Adrenal gland (tissue), 5 donors: ENCODE data around the gene CASP10.

ENCODE experiments used
- CTCF ChIP-seq, 6 experiments: fragments of 450-650 bp in 4 of 6; fragments of 200-600 bp in 2 of 6; sonication (generic) in 1 of 6; IDR thresholded peaks; 1 replicate in 5 of 6; 2 replicates in 1 of 6; pipeline versions ENCODE4 v1.5.1 to v1.8.0; 2016 to 2021; ENCODE audit warnings: antibody characterized with exemption in 6 of 6, mild to moderate bottlenecking in 2 of 6, moderate library complexity in 1 of 6
- POLR2A ChIP-seq, 2 donors: fragments of 450-650 bp; IDR thresholded peaks; one replicate each; pipeline ENCODE4 v1.6.1; 2017; ENCODE audit warnings: antibody characterized with exemption in 2 of 2, mild to moderate bottlenecking in 2 of 2, moderate library complexity in 1 of 2
- donor health status: DM: no; HTN: no; CAD: no.

DNA sequence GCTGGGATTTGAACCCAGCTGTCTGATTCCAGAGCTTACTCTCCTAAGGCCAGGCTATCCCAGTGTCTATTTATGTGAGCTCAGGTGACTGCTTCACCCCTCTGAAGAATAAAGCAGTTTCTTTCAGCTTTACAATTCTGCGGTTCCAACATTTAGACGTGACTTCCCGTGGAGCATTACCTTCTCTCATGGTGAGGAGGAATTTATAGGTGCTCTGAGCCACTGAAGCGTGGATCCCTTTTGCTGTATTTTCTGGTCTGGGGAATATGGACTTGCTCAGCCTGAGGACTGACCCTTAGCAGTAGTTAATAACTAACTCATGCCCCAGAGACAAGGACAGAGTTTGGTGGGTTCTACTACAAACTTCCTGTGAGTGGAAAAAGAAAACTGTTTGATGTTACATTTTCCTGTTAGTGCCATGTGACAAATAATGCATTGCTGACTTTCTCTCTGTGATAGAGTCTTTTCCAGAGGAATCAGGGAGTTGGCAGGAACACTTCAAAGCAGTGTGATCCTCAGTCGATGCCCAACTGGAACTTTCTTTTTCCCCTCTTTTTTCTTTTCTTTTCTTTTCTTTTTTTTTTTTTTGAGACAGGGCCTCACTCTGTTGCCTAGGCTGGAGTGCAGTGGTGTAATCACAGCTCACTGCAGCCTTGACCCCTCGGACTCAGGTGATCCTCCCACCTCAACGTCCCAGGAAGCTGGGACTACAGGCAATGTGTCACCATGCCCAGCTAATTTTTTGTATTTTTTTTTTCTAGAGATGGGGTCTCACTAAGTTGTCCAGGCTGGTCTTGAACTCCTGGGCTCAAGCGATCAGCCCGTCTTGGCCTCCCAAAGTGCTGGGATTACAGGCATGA, 21.9 kb downstream of the CASP10 start:
- TF ChIP-seq CTCF (IDR thresholded peaks at IDR 0.05) (no peak), POLR2A (IDR thresholded peaks at IDR 0.05) (no peak)
